ENCODE results near the gene PRSS12.

GRCh38 chr4:118308306-118309030, 44.3 kb downstream of the PRSS12 start:
- no peak for TF ChIP-seq CTCF (conservative IDR thresholded peaks at IDR 0.05; ENCODE audit: low read depth in 2 of 2)
- TF ChIP-seq REST (IDR thresholded peaks at IDR 0.05; ENCODE audit: unreplicated experiment), result no peak

Data from GM23338 (cell line).